ENCODE results near the gene TAAR8. TPM values are rescaled to one million over a fixed set of nuclear protein-coding genes. Genes with fewer than 3 reads are reported as not detected.

Gene TAAR8
- polyA plus RNA-seq, 1 donor from 2014 or later = not detected

- Histone ChIP-seq H3K4me3 (ENCODE audit: low read length) (no peak overlapping the region), H3F3A (ENCODE audit: insufficient read depth, low read length, poor library complexity, severe bottlenecking) (no peaks in the 10 kb centered on the region), H2AFZ (ENCODE audit: low read depth, low read length) (no peak overlapping the region), H3K27me3 (ENCODE audit: insufficient read depth, low read depth, low read length) (no peaks in the 10 kb centered on the region), H3K9ac (ENCODE audit: low read length) (no peak overlapping the region), H3K4me2 (ENCODE audit: low read length) (no peak overlapping the region), H3K27ac (ENCODE audit: low read length) (no peak overlapping the region), H4K20me1 (ENCODE audit: insufficient read depth) (no peaks in the 10 kb centered on the region), H3K9me3 (ENCODE audit: low read length) (no peaks in the 10 kb centered on the region), H3K9me2 (ENCODE audit: insufficient read depth, low read length) (no peaks in the 10 kb centered on the region), H3K79me2 (replicated peaks; ENCODE audit: insufficient read depth, low read length) (no peaks in the 10 kb centered on the region), H3K36me3 (ENCODE audit: insufficient read depth, low read length) (no peaks in the 10 kb centered on the region)
- TF ChIP-seq MXI1 (conservative IDR thresholded peaks at IDR 0.05; ENCODE audit: poor library complexity, severe bottlenecking) = no peak
- TF ChIP-seq REST (IDR thresholded peaks at IDR 0.05; ENCODE audit: borderline replicate concordance) = no peak
- TF ChIP-seq EP300 (conservative IDR thresholded peaks at IDR 0.05; ENCODE audit: poor library complexity, severe bottlenecking) = no peak
- no peak for TF ChIP-seq SMC3 (conservative IDR thresholded peaks at IDR 0.05; ENCODE audit: poor library complexity)
Measured at GRCh38 chr6:132525866-132526265, 26.6 kb upstream of the TAAR8 start.

DNA sequence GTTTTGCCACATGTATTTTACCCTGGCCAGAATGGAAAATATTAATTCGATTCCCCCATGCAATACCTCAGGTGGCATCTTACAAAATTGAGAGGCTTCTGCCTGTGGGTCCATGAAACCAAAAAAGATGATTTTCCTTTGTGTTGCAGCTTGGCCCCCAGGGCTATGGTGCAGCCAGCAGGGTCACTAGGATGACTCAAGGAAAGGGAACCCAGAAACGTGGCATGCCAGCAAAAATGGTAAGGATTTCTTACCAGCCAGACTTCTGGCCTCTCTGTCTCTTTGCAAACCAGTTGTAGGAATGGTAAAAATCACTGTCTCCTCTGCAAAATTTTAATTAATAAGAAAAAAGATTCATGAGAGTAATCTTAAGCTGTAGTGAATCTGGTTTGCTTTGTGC, 26.0 kb upstream of the TAAR8 start:
- H3K9me2 ChIP-seq (ENCODE audit: insufficient read depth, low read length) = no peaks in the 10 kb centered on the region
- no peak overlapping the region for H2AFZ ChIP-seq (ENCODE audit: low read depth, low read length)
- no peak overlapping the region for H3K27ac ChIP-seq (ENCODE audit: low read length)
- no peaks in the 10 kb centered on the region for H3K9me3 ChIP-seq (ENCODE audit: low read length)
- H3K27me3 ChIP-seq (ENCODE audit: insufficient read depth, low read depth, low read length) = no peaks in the 10 kb centered on the region
- H4K20me1 ChIP-seq (ENCODE audit: insufficient read depth) = no peaks in the 10 kb centered on the region
- TF ChIP-seq, protein P1, sequence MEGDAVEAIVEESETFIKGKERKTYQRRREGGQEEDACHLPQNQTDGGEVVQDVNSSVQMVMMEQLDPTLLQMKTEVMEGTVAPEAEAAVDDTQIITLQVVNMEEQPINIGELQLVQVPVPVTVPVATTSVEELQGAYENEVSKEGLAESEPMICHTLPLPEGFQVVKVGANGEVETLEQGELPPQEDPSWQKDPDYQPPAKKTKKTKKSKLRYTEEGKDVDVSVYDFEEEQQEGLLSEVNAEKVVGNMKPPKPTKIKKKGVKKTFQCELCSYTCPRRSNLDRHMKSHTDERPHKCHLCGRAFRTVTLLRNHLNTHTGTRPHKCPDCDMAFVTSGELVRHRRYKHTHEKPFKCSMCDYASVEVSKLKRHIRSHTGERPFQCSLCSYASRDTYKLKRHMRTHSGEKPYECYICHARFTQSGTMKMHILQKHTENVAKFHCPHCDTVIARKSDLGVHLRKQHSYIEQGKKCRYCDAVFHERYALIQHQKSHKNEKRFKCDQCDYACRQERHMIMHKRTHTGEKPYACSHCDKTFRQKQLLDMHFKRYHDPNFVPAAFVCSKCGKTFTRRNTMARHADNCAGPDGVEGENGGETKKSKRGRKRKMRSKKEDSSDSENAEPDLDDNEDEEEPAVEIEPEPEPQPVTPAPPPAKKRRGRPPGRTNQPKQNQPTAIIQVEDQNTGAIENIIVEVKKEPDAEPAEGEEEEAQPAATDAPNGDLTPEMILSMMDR (IDR thresholded peaks at IDR 0.05; ENCODE audit: poor library complexity, severe bottlenecking) = no peak
- TF ChIP-seq TAF1 (IDR thresholded peaks at IDR 0.05; ENCODE audit: low read depth) = no peak
- no peak for TF ChIP-seq EZH2 (IDR thresholded peaks at IDR 0.05; ENCODE audit: borderline replicate concordance, insufficient read depth, low read length, poor library complexity, severe bottlenecking)
- H3K4me2 ChIP-seq (ENCODE audit: low read length) = no peak overlapping the region
- no peaks in the 10 kb centered on the region for H3K36me3 ChIP-seq (ENCODE audit: insufficient read depth, low read length)
- no peaks in the 10 kb centered on the region for H3F3A ChIP-seq (ENCODE audit: insufficient read depth, low read length, poor library complexity, severe bottlenecking)
- H3K9ac ChIP-seq (ENCODE audit: low read length) = no peak overlapping the region
- H3K4me3 ChIP-seq (ENCODE audit: low read length) = no peak overlapping the region
- no peaks in the 10 kb centered on the region for H3K79me2 ChIP-seq (replicated peaks; ENCODE audit: insufficient read depth, low read length)

GRCh38 chr6:132527791-132528190, 24.7 kb upstream of the TAAR8 start:
- no peak overlapping the region for H3K4me3 ChIP-seq (ENCODE audit: low read length)
- H3K9me3 ChIP-seq (ENCODE audit: low read length) = no peaks in the 10 kb centered on the region

More at GRCh38 chr6:132527791-132528190, 24.7 kb upstream of the TAAR8 start:
- Histone ChIP-seq H3K9ac (ENCODE audit: low read length) (no peak overlapping the region), H2AFZ (ENCODE audit: low read depth, low read length) (no peak overlapping the region), H3K27me3 (ENCODE audit: insufficient read depth, low read depth, low read length) (no peaks in the 10 kb centered on the region), H3K36me3 (ENCODE audit: insufficient read depth, low read length) (no peaks in the 10 kb centered on the region), H4K20me1 (ENCODE audit: insufficient read depth) (no peaks in the 10 kb centered on the region), H3K79me2 (replicated peaks; ENCODE audit: insufficient read depth, low read length) (no peaks in the 10 kb centered on the region), H3K9me2 (ENCODE audit: insufficient read depth, low read length) (no peaks in the 10 kb centered on the region), H3F3A (ENCODE audit: insufficient read depth, low read length, poor library complexity, severe bottlenecking) (no peaks in the 10 kb centered on the region), H3K27ac (ENCODE audit: low read length) (no peak overlapping the region), H3K4me2 (ENCODE audit: low read length) (no peak overlapping the region)
- TF ChIP-seq MXI1 (conservative IDR thresholded peaks at IDR 0.05; ENCODE audit: poor library complexity, severe bottlenecking) (no peak), SMC3 (conservative IDR thresholded peaks at IDR 0.05; ENCODE audit: poor library complexity) (no peak), EP300 (conservative IDR thresholded peaks at IDR 0.05; ENCODE audit: poor library complexity, severe bottlenecking) (no peak), EZH2 (IDR thresholded peaks at IDR 0.05; ENCODE audit: borderline replicate concordance, insufficient read depth, low read length, poor library complexity, severe bottlenecking) (no peak), TAF1 (IDR thresholded peaks at IDR 0.05; ENCODE audit: low read depth) (no peak), REST (IDR thresholded peaks at IDR 0.05; ENCODE audit: borderline replicate concordance) (no peak), RAD21 (conservative IDR thresholded peaks at IDR 0.05) (no peak), POLR2AphosphoS5 (IDR thresholded peaks at IDR 0.05) (no peak)
- TF ChIP-seq, protein P1 (IDR thresholded peaks at IDR 0.05; ENCODE audit: poor library complexity, severe bottlenecking) = no peak
